HepG2 (cell line): Measurements from ENCODE around the gene OVOL2. TPM values are rescaled to one million over a fixed set of nuclear protein-coding genes. Genes with fewer than 3 reads are reported as not detected.

Experiments
- ATAC-seq: fragments of 200-7000 bp; cut with Tn5 transposase; 3 replicates; pipeline ENCODE4 v1.9.1; 2020; ENCODE audit warnings: mild to moderate bottlenecking, moderate library complexity
- BruUV-seq: library from RNA; stranded (reverse); fragments of 400-500 nt; replicated peaks from 2 replicates; lab custom pipeline; 2021; lab: Mats Ljungman, UMichigan
- CTCF ChIA-PET: fragments of 300-600 bp; formaldehyde crosslinking; extraction: SDS; loops from one replicate; lab custom pipeline; 2021; ENCODE audit warnings: low total read pairs, inconsistent platforms, low intra/inter-chr PET ratio; lab: Yijun Ruan, JAX
- POLR2A ChIA-PET: fragments of 350-600 bp; sonication (Branson Sonifier 250); formaldehyde crosslinking; loops from one replicate; lab custom pipeline; 2020; ENCODE audit warnings: antibody characterized with exemption, inconsistent platforms; lab: Yijun Ruan, JAX
- DNase-seq: peaks from one replicate; pipeline ENCODE4 v3.0.0-alpha.2; 2015; ENCODE audit warnings: low spot score
- FAIRE-seq: peaks from 3 replicates; lab custom pipeline; 2011; peaks lifted over from hg19 to GRCh38; lab: Jason Lieb, UNC
- H2AFZ ChIP-seq: one replicate; pipeline ENCODE4 v1.6.1; 2011; ENCODE audit warnings: low read length, inconsistent platforms
- H3K27ac ChIP-seq: fragments of 300-600 bp; 3 replicates; pipeline ENCODE4 v1.8.0; 2011; ENCODE audit warnings: mixed run types, mild to moderate bottlenecking, mixed read lengths, low read length, inconsistent platforms; ENCODE audit not compliant: insufficient read depth; ENCODE audit errors: extremely low read length
- H3K27me3 ChIP-seq, 2 experiments: fragments of 200-600 bp in 1 of 2; 2 replicates in 1 of 2; 3 replicates in 1 of 2; pipeline versions ENCODE4 v1.6.0 to v1.8.0; 2011; ENCODE audit warnings: low read length in 2 of 2, mild to moderate bottlenecking in 2 of 2, moderate library complexity in 2 of 2, inconsistent platforms in 1 of 2; ENCODE audit not compliant: insufficient read depth in 2 of 2, control insufficient read depth in 1 of 2
- H3K36me3 ChIP-seq, 2 experiments: fragments of 200-600 bp in 1 of 2; replicated peaks in 1 of 2; 2 replicates in 1 of 2; 3 replicates in 1 of 2; pipeline versions ENCODE4 v1.5.1 to v1.8.0; 2011; ENCODE audit warnings: low read length in 2 of 2, inconsistent platforms in 1 of 2; ENCODE audit not compliant: insufficient read depth in 2 of 2, control insufficient read depth in 1 of 2
- H3K4me1 ChIP-seq: 2 replicates; pipeline ENCODE4 v1.5.1; 2012; ENCODE audit warnings: low read length, inconsistent platforms; ENCODE audit not compliant: insufficient read depth
- H3K4me2 ChIP-seq: 2 replicates; pipeline ENCODE4 v1.6.0; 2011; ENCODE audit warnings: low read depth, low read length, inconsistent platforms
- H3K4me3 ChIP-seq, 3 experiments: fragments of 200-600 bp in 1 of 3; sonication (generic), shearing (Covaris generic) in 1 of 3; replicated peaks in 1 of 3; 2 replicates each; pipeline ENCODE4 v1.5.1; 2011 to 2016; ENCODE audit warnings: low read length in 3 of 3, inconsistent platforms in 2 of 3, low read depth in 2 of 3, mild to moderate bottlenecking in 2 of 3, control low read depth in 1 of 3, mixed read lengths in 1 of 3; ENCODE audit not compliant: insufficient read depth in 1 of 3
- H3K79me2 ChIP-seq: one replicate; pipeline ENCODE4 v1.6.1; 2011; ENCODE audit warnings: low read length, inconsistent platforms; ENCODE audit not compliant: insufficient read depth
- H3K9ac ChIP-seq: 2 replicates; pipeline ENCODE4 v1.6.0; 2011; ENCODE audit warnings: mild to moderate bottlenecking, low read depth, low read length, inconsistent platforms; ENCODE audit not compliant: insufficient read depth
- H3K9me3 ChIP-seq: 2 replicates; pipeline ENCODE4 v1.5.1; 2012; ENCODE audit warnings: mild to moderate bottlenecking, low read length
- H4K20me1 ChIP-seq: 2 replicates; pipeline ENCODE4 v1.6.0; 2011; ENCODE audit warnings: inconsistent platforms, mild to moderate bottlenecking, low read length, moderate library complexity; ENCODE audit not compliant: insufficient read depth
- HIVEP1 ChIP-seq: sonication (generic); formaldehyde crosslinking; IDR thresholded peaks from 2 replicates; pipeline ENCODE4 v1.4.0; 2020; ENCODE audit warnings: mild to moderate bottlenecking, missing genetic modification reagents
- HNF4G ChIP-seq, 2 experiments: sonication (generic) in 1 of 2; formaldehyde crosslinking in 1 of 2; IDR thresholded peaks; 2 replicates each; pipeline versions ENCODE4 v1.4.0 to v1.6.1; 2011 to 2020; ENCODE audit warnings: borderline replicate concordance in 2 of 2, low read depth in 2 of 2, mild to moderate bottlenecking in 2 of 2, low read length in 1 of 2, missing genetic modification reagents in 1 of 2, moderate library complexity in 1 of 2
- JUND ChIP-seq: sonication (generic); formaldehyde crosslinking; IDR thresholded peaks from 2 replicates; pipeline ENCODE4 v1.8.0; 2022; ENCODE audit warnings: mild to moderate bottlenecking, missing genetic modification reagents
- MED1 ChIP-seq: sonication (generic); formaldehyde crosslinking; IDR thresholded peaks from 2 replicates; pipeline ENCODE4 v1.4.0; 2020; ENCODE audit warnings: missing genetic modification reagents
- SNAI1 ChIP-seq: sonication (generic); formaldehyde crosslinking; IDR thresholded peaks from 2 replicates; pipeline ENCODE4 v1.5.0; 2020; ENCODE audit warnings: mild to moderate bottlenecking, missing genetic modification reagents, borderline replicate concordance
- ZFYVE20 ChIP-seq: sonication (generic); formaldehyde crosslinking; IDR thresholded peaks from 2 replicates; pipeline ENCODE4 v1.8.0; 2023; ENCODE audit warnings: low read depth, mild to moderate bottlenecking, moderate library complexity, missing genetic modification reagents, borderline replicate concordance
- ZNF510 ChIP-seq: sonication (generic); formaldehyde crosslinking; IDR thresholded peaks from 2 replicates; pipeline ENCODE4 v1.4.0; 2020; ENCODE audit warnings: low read depth, mild to moderate bottlenecking, missing genetic modification reagents
- ZNF615 ChIP-seq: sonication (generic); formaldehyde crosslinking; IDR thresholded peaks from 2 replicates; pipeline ENCODE4 v1.5.0; 2020; ENCODE audit warnings: mild to moderate bottlenecking, missing genetic modification reagents, borderline replicate concordance
- ZNF775 ChIP-seq: sonication (generic); formaldehyde crosslinking; IDR thresholded peaks from 2 replicates; pipeline ENCODE4 v1.4.0; 2020; ENCODE audit warnings: missing genetic modification reagents, mild to moderate bottlenecking, moderate library complexity, borderline replicate concordance
- WGBS: methylation state at CpG from one replicate; pipeline ENCODE4 v1.1.6; 2017; ENCODE audit warnings: low lambda C conversion rate; 5-methylcytosine and 5-hydroxymethylcytosine counted together
- in situ Hi-C: cut with HindIII; loops from 2 replicates; pipeline ENCODE4 v1.10.0; 2017; ENCODE audit warnings: low pct_unique_long_range_greater_than_20kb; ENCODE audit not compliant: extremely low pct_ligation_motif_present
- intact Hi-C: fragments of 100-400 bp; cut with micrococcal nuclease; formaldehyde crosslinking; loops from one replicate; pipeline ENCODE4 v1.10.0; 2022; ENCODE audit not compliant: unreplicated experiment
- polyA plus RNA-seq, 8 experiments: library from polyadenylated mRNA; depleted of rRNA in 3 of 8; stranded (reverse) in 7 of 8; unstranded in 1 of 8; fragments of >200 nt; fragmentation: Illumina TruSeq in 4 of 8; extraction: Trizol in 4 of 8; gene quantifications; 2 replicates each; pipeline versions ENCODE4 v1.2.1 to v1.2.3, GENCODE V29; 2011 to 2016; ENCODE audit warnings: low read depth in 4 of 8, missing spikeins in 1 of 8, mixed read lengths in 1 of 8; ENCODE audit not compliant: insufficient read depth in 1 of 8
- total RNA-seq, 5 experiments: library from RNA; depleted of rRNA; stranded (reverse); fragments of >200 nt; fragmentation: Illumina TruSeq; extraction: Trizol; gene quantifications; 2 replicates each; pipeline ENCODE4 v1.2.3, GENCODE V29; 2016; ENCODE audit warnings: low read depth in 1 of 5
- TF ChIP-seq, protein P1 (sequence below): sonication (generic); formaldehyde crosslinking; IDR thresholded peaks from 2 replicates; pipeline ENCODE4 v1.8.0; 2022; ENCODE audit warnings: mild to moderate bottlenecking, missing genetic modification reagents
- TF ChIP-seq, protein P2 (sequence below), 2 experiments: IDR thresholded peaks; 2 replicates each; pipeline ENCODE4 v1.6.1; 2011 to 2012; ENCODE audit warnings: low read length in 2 of 2, borderline replicate concordance in 1 of 2, low read depth in 1 of 2, mild to moderate bottlenecking in 1 of 2, moderate library complexity in 1 of 2
- TF ChIP-seq, protein P3 (sequence below): sonication (generic); formaldehyde crosslinking; IDR thresholded peaks from 2 replicates; pipeline ENCODE4 v1.4.0; 2020; ENCODE audit warnings: mild to moderate bottlenecking, missing genetic modification reagents

OVOL2 gene
- total and polyA plus RNA-seq, 2 of the 13 experiments (the other 11 are each of a cell fraction or from before 2014, with no cell fraction given): 0.20 to 0.31 TPM

DNA sequence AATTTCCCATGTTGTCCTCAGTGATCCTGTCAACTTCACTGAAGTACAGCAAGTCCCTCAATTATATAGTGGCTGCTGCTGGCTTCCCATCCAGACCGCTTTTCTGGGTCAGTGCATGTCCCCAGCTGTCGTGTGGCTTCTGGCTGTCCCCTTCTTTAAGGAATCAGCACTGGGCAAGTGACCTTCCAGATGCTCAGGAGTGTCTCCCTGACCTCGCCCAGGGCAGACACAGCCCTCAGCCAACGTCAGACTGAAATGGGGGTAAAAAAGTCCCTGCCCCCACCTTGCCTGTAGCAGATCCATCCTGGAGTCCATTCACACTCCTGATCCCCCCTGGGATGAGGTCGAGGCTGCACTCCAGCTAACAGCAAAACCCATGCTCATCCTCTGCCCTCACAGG is 23.7 kb downstream of the OVOL2 start:
- Histone ChIP-seq H3K4me2 (no peak overlapping the region), H3K79me2 (no peaks in the 10 kb centered on the region), H3K9me3 (no peaks in the 10 kb centered on the region), H3K4me3 (no peak overlapping the region), H3K27me3 (peaks cover 0 to 37% of the 10 kb centered on the region in 2 experiments; a peak in 3 of 5 replicates), H3K36me3 (no peaks in the 10 kb centered on the region), H2AFZ (no peak overlapping the region), H3K9ac (no peak overlapping the region), H4K20me1 (no peaks in the 10 kb centered on the region), H3K27ac (no peak overlapping the region), H3K4me1 (peaks cover 44% of the 10 kb centered on the region)
- POLR2A ChIA-PET: no interaction called here
- DNase-seq (no peak), ATAC-seq (no peak), FAIRE-seq (no peak)
- in situ Hi-C loops (no loop called here), intact Hi-C loops (no loop called here)
- WGBS: 62% methylated on average over 5 of the region's 5 CpGs
- BruUV-seq: no TSS peak
- TF ChIP-seq ZFYVE20 (CRISPR knock-in tag) (no peak), JUND (no peak), HNF4G (IDR thresholded peaks at IDR 0.05; ENCODE audit: borderline replicate concordance, low read depth, low read length) (no peak), HNF4G (CRISPR knock-in tag; IDR thresholded peaks at IDR 0.05; ENCODE audit: borderline replicate concordance, low read depth) (no peak), ZNF775 (CRISPR knock-in tag) (no peak), MED1 (CRISPR knock-in tag) (no peak), ZNF615 (CRISPR knock-in tag) (no peak), ZNF510 (CRISPR knock-in tag) (no peak), HIVEP1 (CRISPR knock-in tag) (no peak), SNAI1 (no peak)
- TF ChIP-seq, protein P1, sequence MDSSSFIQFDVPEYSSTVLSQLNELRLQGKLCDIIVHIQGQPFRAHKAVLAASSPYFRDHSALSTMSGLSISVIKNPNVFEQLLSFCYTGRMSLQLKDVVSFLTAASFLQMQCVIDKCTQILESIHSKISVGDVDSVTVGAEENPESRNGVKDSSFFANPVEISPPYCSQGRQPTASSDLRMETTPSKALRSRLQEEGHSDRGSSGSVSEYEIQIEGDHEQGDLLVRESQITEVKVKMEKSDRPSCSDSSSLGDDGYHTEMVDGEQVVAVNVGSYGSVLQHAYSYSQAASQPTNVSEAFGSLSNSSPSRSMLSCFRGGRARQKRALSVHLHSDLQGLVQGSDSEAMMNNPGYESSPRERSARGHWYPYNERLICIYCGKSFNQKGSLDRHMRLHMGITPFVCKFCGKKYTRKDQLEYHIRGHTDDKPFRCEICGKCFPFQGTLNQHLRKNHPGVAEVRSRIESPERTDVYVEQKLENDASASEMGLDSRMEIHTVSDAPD (CRISPR knock-in tag): no peak
- TF ChIP-seq, protein P2, sequence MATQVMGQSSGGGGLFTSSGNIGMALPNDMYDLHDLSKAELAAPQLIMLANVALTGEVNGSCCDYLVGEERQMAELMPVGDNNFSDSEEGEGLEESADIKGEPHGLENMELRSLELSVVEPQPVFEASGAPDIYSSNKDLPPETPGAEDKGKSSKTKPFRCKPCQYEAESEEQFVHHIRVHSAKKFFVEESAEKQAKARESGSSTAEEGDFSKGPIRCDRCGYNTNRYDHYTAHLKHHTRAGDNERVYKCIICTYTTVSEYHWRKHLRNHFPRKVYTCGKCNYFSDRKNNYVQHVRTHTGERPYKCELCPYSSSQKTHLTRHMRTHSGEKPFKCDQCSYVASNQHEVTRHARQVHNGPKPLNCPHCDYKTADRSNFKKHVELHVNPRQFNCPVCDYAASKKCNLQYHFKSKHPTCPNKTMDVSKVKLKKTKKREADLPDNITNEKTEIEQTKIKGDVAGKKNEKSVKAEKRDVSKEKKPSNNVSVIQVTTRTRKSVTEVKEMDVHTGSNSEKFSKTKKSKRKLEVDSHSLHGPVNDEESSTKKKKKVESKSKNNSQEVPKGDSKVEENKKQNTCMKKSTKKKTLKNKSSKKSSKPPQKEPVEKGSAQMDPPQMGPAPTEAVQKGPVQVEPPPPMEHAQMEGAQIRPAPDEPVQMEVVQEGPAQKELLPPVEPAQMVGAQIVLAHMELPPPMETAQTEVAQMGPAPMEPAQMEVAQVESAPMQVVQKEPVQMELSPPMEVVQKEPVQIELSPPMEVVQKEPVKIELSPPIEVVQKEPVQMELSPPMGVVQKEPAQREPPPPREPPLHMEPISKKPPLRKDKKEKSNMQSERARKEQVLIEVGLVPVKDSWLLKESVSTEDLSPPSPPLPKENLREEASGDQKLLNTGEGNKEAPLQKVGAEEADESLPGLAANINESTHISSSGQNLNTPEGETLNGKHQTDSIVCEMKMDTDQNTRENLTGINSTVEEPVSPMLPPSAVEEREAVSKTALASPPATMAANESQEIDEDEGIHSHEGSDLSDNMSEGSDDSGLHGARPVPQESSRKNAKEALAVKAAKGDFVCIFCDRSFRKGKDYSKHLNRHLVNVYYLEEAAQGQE (IDR thresholded peaks at IDR 0.05; ENCODE audit: borderline replicate concordance in 1 of 2, low read depth in 1 of 2, low read length in 2 of 2): no peak
- TF ChIP-seq, protein P3, sequence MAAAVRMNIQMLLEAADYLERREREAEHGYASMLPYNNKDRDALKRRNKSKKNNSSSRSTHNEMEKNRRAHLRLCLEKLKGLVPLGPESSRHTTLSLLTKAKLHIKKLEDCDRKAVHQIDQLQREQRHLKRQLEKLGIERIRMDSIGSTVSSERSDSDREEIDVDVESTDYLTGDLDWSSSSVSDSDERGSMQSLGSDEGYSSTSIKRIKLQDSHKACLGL (CRISPR knock-in tag): no peak
- CTCF ChIA-PET: no interaction called here
